ENCODE data around the gene SCAANT1.

GRCh38 chr3:63877737-63878393, 34.3 kb downstream of the SCAANT1 start:
- TF ChIP-seq, protein P1, sequence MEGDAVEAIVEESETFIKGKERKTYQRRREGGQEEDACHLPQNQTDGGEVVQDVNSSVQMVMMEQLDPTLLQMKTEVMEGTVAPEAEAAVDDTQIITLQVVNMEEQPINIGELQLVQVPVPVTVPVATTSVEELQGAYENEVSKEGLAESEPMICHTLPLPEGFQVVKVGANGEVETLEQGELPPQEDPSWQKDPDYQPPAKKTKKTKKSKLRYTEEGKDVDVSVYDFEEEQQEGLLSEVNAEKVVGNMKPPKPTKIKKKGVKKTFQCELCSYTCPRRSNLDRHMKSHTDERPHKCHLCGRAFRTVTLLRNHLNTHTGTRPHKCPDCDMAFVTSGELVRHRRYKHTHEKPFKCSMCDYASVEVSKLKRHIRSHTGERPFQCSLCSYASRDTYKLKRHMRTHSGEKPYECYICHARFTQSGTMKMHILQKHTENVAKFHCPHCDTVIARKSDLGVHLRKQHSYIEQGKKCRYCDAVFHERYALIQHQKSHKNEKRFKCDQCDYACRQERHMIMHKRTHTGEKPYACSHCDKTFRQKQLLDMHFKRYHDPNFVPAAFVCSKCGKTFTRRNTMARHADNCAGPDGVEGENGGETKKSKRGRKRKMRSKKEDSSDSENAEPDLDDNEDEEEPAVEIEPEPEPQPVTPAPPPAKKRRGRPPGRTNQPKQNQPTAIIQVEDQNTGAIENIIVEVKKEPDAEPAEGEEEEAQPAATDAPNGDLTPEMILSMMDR (IDR thresholded peaks at IDR 0.05), result no peak
- no peak for TF ChIP-seq POLR2A (IDR thresholded peaks at IDR 0.05)
